H1 (cell line): ENCODE measurements around the gene NFKBIE. TPM values are rescaled to one million over a fixed set of nuclear protein-coding genes. Genes with fewer than 3 reads are reported as not detected.

ENCODE experiments used
- CTBP2 ChIP-seq: IDR thresholded peaks from 2 replicates; pipeline ENCODE4 v1.7.0; 2011; ENCODE audit warnings: borderline replicate concordance, mild to moderate bottlenecking, moderate library complexity, mixed read lengths, low read length; ENCODE audit not compliant: insufficient read depth, insufficient read length
- FOSL1 ChIP-seq: IDR thresholded peaks from 2 replicates; pipeline ENCODE4 v1.6.1; 2011; ENCODE audit warnings: mild to moderate bottlenecking, low read depth, low read length, moderate library complexity; ENCODE audit not compliant: insufficient read depth
- polyA plus RNA-seq, 7 experiments: library from polyadenylated mRNA; depleted of rRNA in 3 of 7; stranded (reverse) in 5 of 7; unstranded in 2 of 7; fragments of >200 nt in 5 of 7; fragments of 200-250 nt in 2 of 7; gene quantifications; 1 replicate in 5 of 7; 2 replicates in 1 of 7; 4 replicates in 1 of 7; pipeline versions ENCODE4 v1.2.1 to v1.2.3, GENCODE V29; 2011 to 2013; ENCODE audit warnings: missing spikeins in 2 of 7, mixed read lengths in 2 of 7
- total RNA-seq: library from RNA; stranded (reverse); fragmentation: NEBNext Ultra II Directional; extraction: Animal tissue kit (Norgen Biotek cat#: 25700); gene quantifications from 2 replicates; pipeline ENCODE4 v1.2.1, GENCODE V29; 2021
- TF ChIP-seq, protein P1 (sequence below): fragments of 300-600 bp; sonication (generic); IDR thresholded peaks from 2 replicates; pipeline ENCODE4 v1.7.1; 2012; ENCODE audit warnings: low read length, moderate library complexity, mild to moderate bottlenecking, inconsistent platforms; ENCODE audit not compliant: insufficient replicate concordance

Gene NFKBIE
- total and polyA plus RNA-seq, 2 of the 8 experiments (the other 6 are each of a cell fraction or from before 2014, with no cell fraction given): 13.5 to 19.2 TPM

DNA sequence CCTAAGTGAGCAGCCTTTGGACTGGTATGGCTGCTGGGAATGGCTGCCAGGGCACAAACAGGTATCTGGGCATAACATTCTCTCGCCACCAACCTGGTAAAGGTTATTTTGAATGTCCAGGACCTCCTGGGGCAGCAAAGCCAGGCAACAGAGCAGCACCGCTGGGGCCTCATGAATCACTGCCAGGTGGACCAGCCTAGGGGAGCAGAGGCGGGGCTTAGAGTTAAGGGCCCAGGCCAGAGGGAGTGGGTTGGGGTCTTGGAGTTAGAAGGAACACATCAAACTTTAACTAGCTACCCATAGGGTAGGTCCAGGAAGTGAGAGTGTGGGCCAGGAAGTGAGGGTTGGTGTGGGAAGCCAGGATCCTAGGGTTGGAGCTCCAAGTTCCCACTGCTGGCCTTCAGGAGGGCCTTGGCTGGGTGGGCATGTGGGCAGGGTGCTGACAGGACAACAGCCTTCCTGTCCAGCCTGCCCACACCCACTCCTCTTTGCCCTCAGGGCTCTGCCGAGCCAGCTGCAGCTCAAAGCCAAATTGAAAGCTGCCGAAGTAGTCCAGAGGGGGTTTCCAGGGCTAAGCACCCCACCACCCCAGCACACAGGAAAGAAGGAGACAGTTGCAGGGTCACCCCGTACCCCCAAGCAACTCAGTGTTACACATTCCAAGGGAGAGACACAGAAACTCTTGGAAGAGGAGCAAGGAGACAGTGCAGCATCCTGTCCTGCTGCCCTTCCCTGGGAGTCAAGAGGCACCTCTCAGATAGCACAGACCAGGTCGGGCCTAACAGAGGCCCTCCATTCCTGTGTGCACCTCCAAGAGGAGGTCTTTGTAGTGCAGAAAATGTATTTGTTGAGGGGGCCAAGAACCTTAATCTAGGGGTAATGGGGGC lies 2.6 kb downstream of the NFKBIE start (continued):
- TF ChIP-seq CTBP2 (no peak), FOSL1 (no peak)
- TF ChIP-seq, protein P1, sequence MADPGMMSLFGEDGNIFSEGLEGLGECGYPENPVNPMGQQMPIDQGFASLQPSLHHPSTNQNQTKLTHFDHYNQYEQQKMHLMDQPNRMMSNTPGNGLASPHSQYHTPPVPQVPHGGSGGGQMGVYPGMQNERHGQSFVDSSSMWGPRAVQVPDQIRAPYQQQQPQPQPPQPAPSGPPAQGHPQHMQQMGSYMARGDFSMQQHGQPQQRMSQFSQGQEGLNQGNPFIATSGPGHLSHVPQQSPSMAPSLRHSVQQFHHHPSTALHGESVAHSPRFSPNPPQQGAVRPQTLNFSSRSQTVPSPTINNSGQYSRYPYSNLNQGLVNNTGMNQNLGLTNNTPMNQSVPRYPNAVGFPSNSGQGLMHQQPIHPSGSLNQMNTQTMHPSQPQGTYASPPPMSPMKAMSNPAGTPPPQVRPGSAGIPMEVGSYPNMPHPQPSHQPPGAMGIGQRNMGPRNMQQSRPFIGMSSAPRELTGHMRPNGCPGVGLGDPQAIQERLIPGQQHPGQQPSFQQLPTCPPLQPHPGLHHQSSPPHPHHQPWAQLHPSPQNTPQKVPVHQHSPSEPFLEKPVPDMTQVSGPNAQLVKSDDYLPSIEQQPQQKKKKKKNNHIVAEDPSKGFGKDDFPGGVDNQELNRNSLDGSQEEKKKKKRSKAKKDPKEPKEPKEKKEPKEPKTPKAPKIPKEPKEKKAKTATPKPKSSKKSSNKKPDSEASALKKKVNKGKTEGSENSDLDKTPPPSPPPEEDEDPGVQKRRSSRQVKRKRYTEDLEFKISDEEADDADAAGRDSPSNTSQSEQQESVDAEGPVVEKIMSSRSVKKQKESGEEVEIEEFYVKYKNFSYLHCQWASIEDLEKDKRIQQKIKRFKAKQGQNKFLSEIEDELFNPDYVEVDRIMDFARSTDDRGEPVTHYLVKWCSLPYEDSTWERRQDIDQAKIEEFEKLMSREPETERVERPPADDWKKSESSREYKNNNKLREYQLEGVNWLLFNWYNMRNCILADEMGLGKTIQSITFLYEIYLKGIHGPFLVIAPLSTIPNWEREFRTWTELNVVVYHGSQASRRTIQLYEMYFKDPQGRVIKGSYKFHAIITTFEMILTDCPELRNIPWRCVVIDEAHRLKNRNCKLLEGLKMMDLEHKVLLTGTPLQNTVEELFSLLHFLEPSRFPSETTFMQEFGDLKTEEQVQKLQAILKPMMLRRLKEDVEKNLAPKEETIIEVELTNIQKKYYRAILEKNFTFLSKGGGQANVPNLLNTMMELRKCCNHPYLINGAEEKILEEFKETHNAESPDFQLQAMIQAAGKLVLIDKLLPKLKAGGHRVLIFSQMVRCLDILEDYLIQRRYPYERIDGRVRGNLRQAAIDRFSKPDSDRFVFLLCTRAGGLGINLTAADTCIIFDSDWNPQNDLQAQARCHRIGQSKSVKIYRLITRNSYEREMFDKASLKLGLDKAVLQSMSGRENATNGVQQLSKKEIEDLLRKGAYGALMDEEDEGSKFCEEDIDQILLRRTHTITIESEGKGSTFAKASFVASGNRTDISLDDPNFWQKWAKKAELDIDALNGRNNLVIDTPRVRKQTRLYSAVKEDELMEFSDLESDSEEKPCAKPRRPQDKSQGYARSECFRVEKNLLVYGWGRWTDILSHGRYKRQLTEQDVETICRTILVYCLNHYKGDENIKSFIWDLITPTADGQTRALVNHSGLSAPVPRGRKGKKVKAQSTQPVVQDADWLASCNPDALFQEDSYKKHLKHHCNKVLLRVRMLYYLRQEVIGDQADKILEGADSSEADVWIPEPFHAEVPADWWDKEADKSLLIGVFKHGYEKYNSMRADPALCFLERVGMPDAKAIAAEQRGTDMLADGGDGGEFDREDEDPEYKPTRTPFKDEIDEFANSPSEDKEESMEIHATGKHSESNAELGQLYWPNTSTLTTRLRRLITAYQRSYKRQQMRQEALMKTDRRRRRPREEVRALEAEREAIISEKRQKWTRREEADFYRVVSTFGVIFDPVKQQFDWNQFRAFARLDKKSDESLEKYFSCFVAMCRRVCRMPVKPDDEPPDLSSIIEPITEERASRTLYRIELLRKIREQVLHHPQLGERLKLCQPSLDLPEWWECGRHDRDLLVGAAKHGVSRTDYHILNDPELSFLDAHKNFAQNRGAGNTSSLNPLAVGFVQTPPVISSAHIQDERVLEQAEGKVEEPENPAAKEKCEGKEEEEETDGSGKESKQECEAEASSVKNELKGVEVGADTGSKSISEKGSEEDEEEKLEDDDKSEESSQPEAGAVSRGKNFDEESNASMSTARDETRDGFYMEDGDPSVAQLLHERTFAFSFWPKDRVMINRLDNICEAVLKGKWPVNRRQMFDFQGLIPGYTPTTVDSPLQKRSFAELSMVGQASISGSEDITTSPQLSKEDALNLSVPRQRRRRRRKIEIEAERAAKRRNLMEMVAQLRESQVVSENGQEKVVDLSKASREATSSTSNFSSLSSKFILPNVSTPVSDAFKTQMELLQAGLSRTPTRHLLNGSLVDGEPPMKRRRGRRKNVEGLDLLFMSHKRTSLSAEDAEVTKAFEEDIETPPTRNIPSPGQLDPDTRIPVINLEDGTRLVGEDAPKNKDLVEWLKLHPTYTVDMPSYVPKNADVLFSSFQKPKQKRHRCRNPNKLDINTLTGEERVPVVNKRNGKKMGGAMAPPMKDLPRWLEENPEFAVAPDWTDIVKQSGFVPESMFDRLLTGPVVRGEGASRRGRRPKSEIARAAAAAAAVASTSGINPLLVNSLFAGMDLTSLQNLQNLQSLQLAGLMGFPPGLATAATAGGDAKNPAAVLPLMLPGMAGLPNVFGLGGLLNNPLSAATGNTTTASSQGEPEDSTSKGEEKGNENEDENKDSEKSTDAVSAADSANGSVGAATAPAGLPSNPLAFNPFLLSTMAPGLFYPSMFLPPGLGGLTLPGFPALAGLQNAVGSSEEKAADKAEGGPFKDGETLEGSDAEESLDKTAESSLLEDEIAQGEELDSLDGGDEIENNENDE: no peak
- TF ChIP-seq, all 59 proteins: peak for 0
